Calu3 (cell line): Measurements from ENCODE around the gene SUFU. TPM values are rescaled to one million over a fixed set of nuclear protein-coding genes. Genes with fewer than 3 reads are reported as not detected.

Source experiments
- BruUV-seq: library from RNA; stranded (reverse); fragments of 400-500 nt; replicated peaks from 2 replicates; lab custom pipeline; 2021; lab: Mats Ljungman, UMichigan
- CTCF ChIA-PET: fragments of 300-600 bp; sonication (Branson Sonifier 250); formaldehyde crosslinking; loops from one replicate; lab custom pipeline; 2022; ENCODE audit warnings: antibody characterized with exemption; lab: Charles Lee
- DNase-seq: peaks from one replicate; pipeline ENCODE4 v3.0.0; 2022
- H3K27ac Mint-ChIP-seq: one replicate; pipeline ENCODE4 v1.8.0; 2022; ENCODE audit warnings: mixed read lengths; ENCODE audit not compliant: unreplicated experiment
- H3K27me3 Mint-ChIP-seq: one replicate; pipeline ENCODE4 v1.8.0; 2022; ENCODE audit warnings: mixed read lengths; ENCODE audit not compliant: unreplicated experiment
- H3K36me3 Mint-ChIP-seq: one replicate; pipeline ENCODE4 v1.8.0; 2022; ENCODE audit warnings: mild to moderate bottlenecking, moderate library complexity, mixed read lengths; ENCODE audit not compliant: insufficient read depth, unreplicated experiment
- H3K4me1 Mint-ChIP-seq: one replicate; pipeline ENCODE4 v1.8.0; 2022; ENCODE audit warnings: mild to moderate bottlenecking, low read depth, mixed read lengths; ENCODE audit not compliant: unreplicated experiment
- H3K4me3 Mint-ChIP-seq: one replicate; pipeline ENCODE4 v1.8.0; 2022; ENCODE audit warnings: mild to moderate bottlenecking, low read depth, moderate library complexity, mixed read lengths; ENCODE audit not compliant: unreplicated experiment
- H3K9me3 Mint-ChIP-seq: one replicate; pipeline ENCODE4 v1.8.0; 2022; ENCODE audit warnings: low read depth, mixed read lengths; ENCODE audit not compliant: unreplicated experiment
- CTCF ChIP-seq: fragments of 200-600 bp; IDR thresholded peaks from one replicate; pipeline ENCODE4 v1.8.0; 2022; ENCODE audit warnings: antibody characterized with exemption; ENCODE audit not compliant: unreplicated experiment
- intact Hi-C: fragments of 100-400 bp; cut with micrococcal nuclease; formaldehyde crosslinking; loops from one replicate; pipeline ENCODE4 v1.10.0; 2022; ENCODE audit not compliant: unreplicated experiment
- total RNA-seq: library from RNA; stranded (reverse); gene quantifications from 2 replicates; pipeline ENCODE4 v1.2.3, GENCODE V29; 2022

The SUFU gene
- total RNA-seq, 1 experiment from 2014 or later, result 7.0 TPM

DNA sequence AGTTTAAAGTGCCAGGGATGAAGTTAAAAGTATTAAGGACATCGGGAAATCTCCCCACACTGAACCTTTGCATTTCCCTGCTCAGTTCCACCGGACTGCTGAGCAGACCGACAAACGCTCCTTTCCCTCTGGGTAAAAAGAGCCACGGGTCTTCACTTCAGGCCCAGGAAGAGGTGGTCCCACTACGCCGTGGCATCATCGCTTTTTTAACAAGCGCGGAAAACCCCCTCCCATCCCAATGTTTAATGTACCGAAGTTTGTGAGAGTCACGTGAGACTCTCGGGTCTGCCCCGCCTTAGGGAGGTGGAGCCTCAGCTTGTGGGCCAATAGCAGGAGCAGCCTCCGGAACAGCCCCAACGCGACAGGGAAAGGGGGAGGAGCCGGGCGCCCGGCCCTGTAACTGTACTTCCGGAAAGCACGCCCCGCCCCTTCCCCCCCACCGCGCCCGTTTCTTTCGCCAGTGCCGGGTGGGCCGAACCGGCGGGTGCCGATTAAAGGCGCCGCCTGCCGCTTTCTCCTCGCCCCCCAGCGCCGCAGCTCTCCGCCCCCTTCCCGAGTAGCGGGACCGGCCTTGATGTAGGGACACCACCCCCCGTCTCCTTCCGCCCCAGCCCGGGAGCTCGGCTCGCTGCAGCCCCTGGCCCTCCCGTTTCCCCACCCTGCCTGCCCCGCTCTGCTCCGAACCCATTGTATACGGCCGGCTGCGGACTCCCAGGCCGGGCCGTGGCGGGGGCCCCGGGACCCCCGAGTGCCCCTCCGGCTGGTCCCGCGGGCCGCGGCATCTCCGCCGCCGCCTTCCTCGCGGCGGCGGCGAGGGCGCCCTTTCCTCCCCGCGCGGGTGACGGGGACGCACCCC lies 138.3 kb downstream of the SUFU start:
- BruUV-seq, result no TSS peak
- peak overlapping the region; percentile 85 for H3K27ac Mint-ChIP-seq
- peaks cover 49% of the 10 kb centered on the region for H3K36me3 Mint-ChIP-seq
- intact Hi-C loops, result loop anchor here (2.0 to 10.0 kb wide), 2 partner anchors 37 to 137 kb away; partner anchors contain the start of genes ACTR1A and SUFU
- no peaks in the 10 kb centered on the region for H3K9me3 Mint-ChIP-seq
- peaks cover 21% of the 10 kb centered on the region for H3K4me1 Mint-ChIP-seq
- DNase-seq, result peak; percentile 94
- H3K27me3 Mint-ChIP-seq, result no peaks in the 10 kb centered on the region
- CTCF ChIA-PET, result interaction anchor here (0.8 to 1.5 kb wide), 2 partner anchors 13 to 138 kb away, joined by 3 read pairs; partner anchors contain the start of gene SUFU
- no peak for TF ChIP-seq CTCF
- peak overlapping the region; percentile 90 for H3K4me3 Mint-ChIP-seq

DNA sequence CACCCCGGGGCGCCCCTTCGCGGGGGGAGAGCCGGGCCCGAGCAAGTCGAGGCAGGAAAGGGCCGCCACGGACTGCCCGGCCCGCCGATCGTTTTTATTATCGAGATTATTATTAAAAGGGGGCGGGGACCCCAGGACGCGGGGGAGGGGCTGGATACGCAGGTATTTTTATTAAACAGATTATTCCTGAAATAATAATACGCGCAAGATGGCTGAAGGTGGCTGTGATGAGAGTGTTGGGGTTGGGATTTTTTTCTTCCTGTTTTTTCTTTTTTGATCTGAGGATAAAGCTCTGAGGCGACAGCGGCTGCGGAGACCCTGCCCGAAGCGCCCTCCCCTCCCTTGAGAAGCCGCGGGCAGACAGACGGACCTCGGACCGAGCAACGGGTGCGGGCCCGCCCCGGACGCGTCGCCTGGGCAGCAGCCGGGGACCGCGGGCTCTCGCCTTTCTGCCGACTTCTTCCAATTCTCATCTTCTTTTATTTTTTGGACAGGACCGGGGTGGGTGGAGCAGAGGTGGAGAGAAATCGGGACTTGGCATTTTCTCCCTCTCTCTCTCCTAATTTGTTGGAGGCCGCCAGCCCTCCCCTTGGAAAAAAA lies 139.1 kb downstream of the SUFU start:
- intact Hi-C loops, result loop anchor here (2.0 to 10.0 kb wide), 2 partner anchors 38 to 138 kb away; partner anchors contain the start of genes ACTR1A and SUFU
- DNase-seq, result peak; percentile 55
- Mint-ChIP-seq H3K4me1 (peaks cover 21% of the 10 kb centered on the region), H3K9me3 (no peaks in the 10 kb centered on the region), H3K27me3 (no peaks in the 10 kb centered on the region), H3K36me3 (peaks cover 49% of the 10 kb centered on the region), H3K4me3 (peak overlapping the region; percentile 90), H3K27ac (peak overlapping the region; percentile 85)
- TF ChIP-seq CTCF, result no peak
- BruUV-seq, result TSS peak; percentile 69
- CTCF ChIA-PET, result interaction anchor here (1.5 kb wide), 1 partner anchor 13 kb away, joined by 3 read pairs; no protein-coding TSS in a partner anchor

DNA sequence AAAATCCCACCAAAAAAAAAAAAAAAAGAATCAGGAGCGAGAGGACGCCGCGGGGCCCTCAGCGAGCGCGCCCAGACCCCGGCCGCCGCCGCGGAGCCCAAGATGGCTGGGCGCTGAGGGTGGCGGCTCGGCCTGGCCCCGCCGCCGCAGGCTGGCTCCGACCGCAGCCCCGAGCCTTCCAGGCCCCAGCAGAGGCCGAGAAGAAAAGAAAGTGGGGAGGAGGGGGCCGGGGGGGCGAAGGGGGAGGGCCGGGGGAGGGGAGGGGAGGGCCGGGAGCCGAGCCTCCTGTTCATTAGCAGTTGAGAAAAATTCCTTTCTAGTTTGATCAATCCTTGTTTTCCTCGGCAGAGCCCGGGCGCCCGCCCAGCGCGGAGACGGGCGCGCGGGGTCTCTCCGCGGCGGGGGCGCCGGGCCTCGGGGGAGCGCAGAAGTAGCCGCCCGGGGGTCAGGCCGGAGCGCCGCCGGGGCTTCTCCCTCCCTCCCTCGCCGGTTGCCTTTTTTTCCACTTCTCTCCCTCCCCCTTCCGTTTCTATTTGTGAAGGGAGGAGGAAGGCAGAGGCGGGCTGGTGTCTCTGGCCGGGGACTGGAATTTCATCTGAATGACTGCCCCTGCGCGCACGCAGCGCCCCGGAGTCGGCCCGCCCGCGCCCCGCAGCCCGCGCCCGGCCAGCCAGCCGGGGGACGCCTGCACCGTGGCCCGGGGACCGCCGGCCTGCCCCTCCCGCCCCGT lies 139.7 kb downstream of the SUFU start:
- BruUV-seq, result no TSS peak
- H3K4me1 Mint-ChIP-seq, result peaks cover 21% of the 10 kb centered on the region
- CTCF ChIA-PET, result no interaction called here
- H3K27me3 Mint-ChIP-seq, result no peaks in the 10 kb centered on the region
- peak overlapping the region; percentile 85 for H3K27ac Mint-ChIP-seq
- H3K36me3 Mint-ChIP-seq, result peaks cover 49% of the 10 kb centered on the region
- no peak for TF ChIP-seq CTCF
- peak; percentile 43 for DNase-seq
- H3K4me3 Mint-ChIP-seq, result peak overlapping the region; percentile 90
- intact Hi-C loops, result loop anchor here (2.0 to 10.0 kb wide), 2 partner anchors 39 to 139 kb away; partner anchors contain the start of genes ACTR1A and SUFU
- H3K9me3 Mint-ChIP-seq, result no peaks in the 10 kb centered on the region

DNA sequence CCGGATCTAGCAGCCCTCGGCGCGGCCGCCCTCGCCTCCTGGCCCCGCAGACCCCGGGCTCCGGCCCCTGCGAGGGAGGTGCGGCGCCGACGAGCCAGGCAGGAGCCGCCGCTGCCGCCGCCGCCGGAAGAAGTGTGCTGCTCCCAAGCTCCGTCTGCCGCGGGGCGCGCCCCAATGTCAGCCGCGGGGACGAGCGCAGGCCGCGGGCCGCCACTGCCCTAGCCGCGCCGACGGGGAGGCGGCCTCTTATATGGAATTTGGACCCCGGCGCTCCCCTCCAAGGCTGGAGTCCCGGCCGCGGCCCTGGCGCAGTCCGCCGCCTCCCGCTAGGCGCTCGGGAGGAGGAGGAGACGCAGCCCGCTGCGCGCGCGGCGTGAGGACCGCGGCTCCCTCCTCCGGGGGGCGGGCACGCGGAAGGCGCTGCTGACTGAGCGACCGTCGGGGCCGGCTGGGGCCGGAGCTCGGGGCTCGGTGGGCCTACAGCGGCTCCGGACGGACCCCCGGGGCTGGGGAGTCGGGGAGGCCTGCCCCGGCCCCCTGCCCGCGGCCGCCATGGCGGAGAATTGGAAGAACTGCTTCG lies 140.4 kb downstream of the SUFU start, which contains the start of gene TRIM8:
TSS of gene TRIM8 (plus strand) at position 414 of the 580 bp plus-strand sequence. CDS start at position 553, 139 bp downstream.
- intact Hi-C loops, result loop anchor here (10.0 kb wide), 1 partner anchor 139 kb away; the partner anchor contains the start of genes ACTR1A and SUFU
- CTCF ChIA-PET, result interaction anchor here (0.7 kb wide), 1 partner anchor 59 kb away, joined by 3 read pairs; no protein-coding TSS in a partner anchor
- H3K4me1 Mint-ChIP-seq, result peaks cover 28% of the 10 kb centered on the region
- no peaks in the 10 kb centered on the region for H3K9me3 Mint-ChIP-seq
- H3K4me3 Mint-ChIP-seq, result peak within 1 kb of the TSS; percentile 90
- no peak for TF ChIP-seq CTCF
- H3K36me3 Mint-ChIP-seq, result peaks cover 49% of the 10 kb centered on the region
- peak; percentile 45 for DNase-seq
- no peaks in the 10 kb centered on the region for H3K27me3 Mint-ChIP-seq
- H3K27ac Mint-ChIP-seq, result peak within 1 kb of the TSS; percentile 96
- no TSS peak for BruUV-seq
